Measurements from ENCODE around the gene AEBP2.

DNA sequence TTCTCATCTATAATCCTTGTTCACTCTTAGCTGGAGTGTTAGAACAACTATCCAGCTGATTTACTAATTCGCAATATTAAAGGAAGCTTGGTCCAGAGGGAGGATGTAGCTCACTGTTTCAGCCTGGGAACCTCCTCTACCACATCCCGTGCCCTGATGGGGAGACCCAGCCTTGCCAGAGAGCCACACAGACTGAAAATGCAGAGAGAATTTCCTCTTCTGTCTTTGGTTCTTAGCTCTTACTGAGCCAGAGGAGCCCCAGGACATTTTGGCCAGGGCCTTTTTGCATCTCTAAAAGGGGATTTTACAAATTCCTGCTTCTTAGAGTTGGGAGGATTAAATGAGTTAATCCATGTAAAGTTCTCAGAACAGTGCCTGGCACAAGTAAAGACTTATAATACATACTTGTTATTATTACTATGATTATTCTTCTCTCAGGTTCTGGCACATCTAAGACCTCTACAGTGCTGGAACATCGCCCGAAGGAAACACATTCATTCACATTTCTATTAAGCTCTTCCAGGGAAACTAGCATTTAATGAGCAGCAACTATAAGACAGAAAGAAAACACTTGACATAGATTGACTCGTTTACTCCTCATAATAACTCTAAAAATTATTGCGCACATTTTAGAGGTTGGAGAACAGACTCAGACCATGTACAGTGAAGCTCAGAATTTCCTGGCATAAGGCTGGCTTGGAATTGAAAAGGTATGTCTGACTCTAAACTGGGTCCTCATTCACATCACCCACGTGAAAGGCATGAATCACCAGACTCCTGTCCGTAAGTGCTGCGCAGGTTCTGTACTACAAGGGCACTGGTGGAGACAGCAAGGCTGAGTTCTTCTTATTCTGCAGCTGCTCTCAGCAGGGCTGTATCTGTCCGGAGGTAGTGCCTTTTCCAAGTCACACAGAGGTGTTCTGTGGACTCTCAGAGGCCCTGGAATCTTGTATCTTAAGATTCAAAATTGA, 27.8 kb upstream of the AEBP2 start:
- TF ChIP-seq, protein P1, sequence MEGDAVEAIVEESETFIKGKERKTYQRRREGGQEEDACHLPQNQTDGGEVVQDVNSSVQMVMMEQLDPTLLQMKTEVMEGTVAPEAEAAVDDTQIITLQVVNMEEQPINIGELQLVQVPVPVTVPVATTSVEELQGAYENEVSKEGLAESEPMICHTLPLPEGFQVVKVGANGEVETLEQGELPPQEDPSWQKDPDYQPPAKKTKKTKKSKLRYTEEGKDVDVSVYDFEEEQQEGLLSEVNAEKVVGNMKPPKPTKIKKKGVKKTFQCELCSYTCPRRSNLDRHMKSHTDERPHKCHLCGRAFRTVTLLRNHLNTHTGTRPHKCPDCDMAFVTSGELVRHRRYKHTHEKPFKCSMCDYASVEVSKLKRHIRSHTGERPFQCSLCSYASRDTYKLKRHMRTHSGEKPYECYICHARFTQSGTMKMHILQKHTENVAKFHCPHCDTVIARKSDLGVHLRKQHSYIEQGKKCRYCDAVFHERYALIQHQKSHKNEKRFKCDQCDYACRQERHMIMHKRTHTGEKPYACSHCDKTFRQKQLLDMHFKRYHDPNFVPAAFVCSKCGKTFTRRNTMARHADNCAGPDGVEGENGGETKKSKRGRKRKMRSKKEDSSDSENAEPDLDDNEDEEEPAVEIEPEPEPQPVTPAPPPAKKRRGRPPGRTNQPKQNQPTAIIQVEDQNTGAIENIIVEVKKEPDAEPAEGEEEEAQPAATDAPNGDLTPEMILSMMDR (IDR thresholded peaks at IDR 0.05; ENCODE audit: low read length): no peak
- no peak for TF ChIP-seq EZH2phosphoT487 (IDR thresholded peaks at IDR 0.05; ENCODE audit: low read length)
